ENCODE results near the gene SIPA1L3. TPM values are rescaled to one million over a fixed set of nuclear protein-coding genes. Genes with fewer than 3 reads are reported as not detected.
A peak's percentile ranks its signal among the peaks of the same experiment; 100 is the strongest.

Gene SIPA1L3
- total and polyA plus RNA-seq, 10 of the 15 experiments (the other 5 are each of a cell fraction or from before 2014, with no cell fraction given), result 0.24 to 66.2 (median 19.1) TPM

DNA sequence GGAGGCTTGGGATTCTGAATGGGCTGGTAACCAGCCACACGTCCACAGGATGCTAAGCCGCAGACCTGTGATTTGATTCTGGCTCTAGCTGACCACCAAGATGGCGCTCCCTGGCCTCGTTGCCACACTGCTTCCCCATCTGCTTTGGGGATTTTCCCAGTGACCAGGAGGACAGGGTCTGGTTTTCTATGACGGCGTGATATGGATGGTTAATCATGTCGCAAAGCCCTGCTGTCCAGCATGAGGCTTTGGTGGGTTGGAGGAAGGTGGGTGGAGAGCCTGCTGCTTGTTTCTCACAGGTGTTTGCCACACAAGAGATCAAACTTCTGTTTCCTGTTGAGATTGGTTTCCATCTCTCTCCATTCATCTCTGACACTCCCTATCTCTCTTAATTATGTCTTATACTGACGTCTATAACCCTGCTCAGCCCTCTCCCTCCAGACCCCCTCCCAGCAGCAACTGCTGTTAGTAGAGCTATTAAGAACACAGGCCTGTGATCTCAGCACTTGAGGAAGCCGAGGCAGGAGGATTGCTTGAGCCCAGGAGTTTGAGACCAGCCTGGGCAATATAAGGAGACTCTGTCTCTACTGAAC is 102.7 kb downstream of the SIPA1L3 start (continued):
- TF ChIP-seq, protein P1, sequence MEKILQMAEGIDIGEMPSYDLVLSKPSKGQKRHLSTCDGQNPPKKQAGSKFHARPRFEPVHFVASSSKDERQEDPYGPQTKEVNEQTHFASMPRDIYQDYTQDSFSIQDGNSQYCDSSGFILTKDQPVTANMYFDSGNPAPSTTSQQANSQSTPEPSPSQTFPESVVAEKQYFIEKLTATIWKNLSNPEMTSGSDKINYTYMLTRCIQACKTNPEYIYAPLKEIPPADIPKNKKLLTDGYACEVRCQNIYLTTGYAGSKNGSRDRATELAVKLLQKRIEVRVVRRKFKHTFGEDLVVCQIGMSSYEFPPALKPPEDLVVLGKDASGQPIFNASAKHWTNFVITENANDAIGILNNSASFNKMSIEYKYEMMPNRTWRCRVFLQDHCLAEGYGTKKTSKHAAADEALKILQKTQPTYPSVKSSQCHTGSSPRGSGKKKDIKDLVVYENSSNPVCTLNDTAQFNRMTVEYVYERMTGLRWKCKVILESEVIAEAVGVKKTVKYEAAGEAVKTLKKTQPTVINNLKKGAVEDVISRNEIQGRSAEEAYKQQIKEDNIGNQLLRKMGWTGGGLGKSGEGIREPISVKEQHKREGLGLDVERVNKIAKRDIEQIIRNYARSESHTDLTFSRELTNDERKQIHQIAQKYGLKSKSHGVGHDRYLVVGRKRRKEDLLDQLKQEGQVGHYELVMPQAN (conservative IDR thresholded peaks at IDR 0.05), result no peak
- no peak for TF ChIP-seq HDAC6 (IDR thresholded peaks at IDR 0.05; ENCODE audit: unreplicated experiment)
- TF ChIP-seq ZZZ3 (IDR thresholded peaks at IDR 0.05; ENCODE audit: control insufficient read depth, insufficient read length, low read depth), result no peak
- peak; percentile 58; the same call in 1 of the 2 replicates for TF ChIP-seq DPF2 (IDR thresholded peaks at IDR 0.05)
- TF ChIP-seq, protein P2, sequence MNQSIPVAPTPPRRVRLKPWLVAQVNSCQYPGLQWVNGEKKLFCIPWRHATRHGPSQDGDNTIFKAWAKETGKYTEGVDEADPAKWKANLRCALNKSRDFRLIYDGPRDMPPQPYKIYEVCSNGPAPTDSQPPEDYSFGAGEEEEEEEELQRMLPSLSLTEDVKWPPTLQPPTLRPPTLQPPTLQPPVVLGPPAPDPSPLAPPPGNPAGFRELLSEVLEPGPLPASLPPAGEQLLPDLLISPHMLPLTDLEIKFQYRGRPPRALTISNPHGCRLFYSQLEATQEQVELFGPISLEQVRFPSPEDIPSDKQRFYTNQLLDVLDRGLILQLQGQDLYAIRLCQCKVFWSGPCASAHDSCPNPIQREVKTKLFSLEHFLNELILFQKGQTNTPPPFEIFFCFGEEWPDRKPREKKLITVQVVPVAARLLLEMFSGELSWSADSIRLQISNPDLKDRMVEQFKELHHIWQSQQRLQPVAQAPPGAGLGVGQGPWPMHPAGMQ (IDR thresholded peaks at IDR 0.05; ENCODE audit: borderline replicate concordance), result no peak
- no peak for TF ChIP-seq STAT3 (IDR thresholded peaks at IDR 0.05; ENCODE audit: low read depth, low read length)
- TF ChIP-seq POLR2A (IDR thresholded peaks at IDR 0.05; ENCODE audit: low read depth, low read length), result no peak
- TF ChIP-seq SIX5 (IDR thresholded peaks at IDR 0.05; ENCODE audit: low read depth, low read length, severe bottlenecking), result no peak
- TF ChIP-seq EZH2 (IDR thresholded peaks at IDR 0.05; ENCODE audit: borderline replicate concordance, control insufficient read depth, low read depth, low read length), result no peak
- TF ChIP-seq ZNF274 (IDR thresholded peaks at IDR 0.05; ENCODE audit: insufficient read depth, insufficient read length), result no peak
- TF ChIP-seq, protein P3, sequence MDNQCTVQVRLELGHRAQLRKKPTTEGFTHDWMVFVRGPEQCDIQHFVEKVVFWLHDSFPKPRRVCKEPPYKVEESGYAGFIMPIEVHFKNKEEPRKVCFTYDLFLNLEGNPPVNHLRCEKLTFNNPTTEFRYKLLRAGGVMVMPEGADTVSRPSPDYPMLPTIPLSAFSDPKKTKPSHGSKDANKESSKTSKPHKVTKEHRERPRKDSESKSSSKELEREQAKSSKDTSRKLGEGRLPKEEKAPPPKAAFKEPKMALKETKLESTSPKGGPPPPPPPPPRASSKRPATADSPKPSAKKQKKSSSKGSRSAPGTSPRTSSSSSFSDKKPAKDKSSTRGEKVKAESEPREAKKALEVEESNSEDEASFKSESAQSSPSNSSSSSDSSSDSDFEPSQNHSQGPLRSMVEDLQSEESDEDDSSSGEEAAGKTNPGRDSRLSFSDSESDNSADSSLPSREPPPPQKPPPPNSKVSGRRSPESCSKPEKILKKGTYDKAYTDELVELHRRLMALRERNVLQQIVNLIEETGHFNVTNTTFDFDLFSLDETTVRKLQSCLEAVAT (IDR thresholded peaks at IDR 0.05), result peak; percentile 18; the same call in 1 of the 2 replicates
- TF ChIP-seq FOS (IDR thresholded peaks at IDR 0.05; ENCODE audit: borderline replicate concordance, extremely low read depth, insufficient read length), result no peak
- TF ChIP-seq MTA3 (IDR thresholded peaks at IDR 0.05; ENCODE audit: borderline replicate concordance, low read length), result peak; percentile 39; the same call in 1 of the 2 replicates
- TF ChIP-seq, protein P4, sequence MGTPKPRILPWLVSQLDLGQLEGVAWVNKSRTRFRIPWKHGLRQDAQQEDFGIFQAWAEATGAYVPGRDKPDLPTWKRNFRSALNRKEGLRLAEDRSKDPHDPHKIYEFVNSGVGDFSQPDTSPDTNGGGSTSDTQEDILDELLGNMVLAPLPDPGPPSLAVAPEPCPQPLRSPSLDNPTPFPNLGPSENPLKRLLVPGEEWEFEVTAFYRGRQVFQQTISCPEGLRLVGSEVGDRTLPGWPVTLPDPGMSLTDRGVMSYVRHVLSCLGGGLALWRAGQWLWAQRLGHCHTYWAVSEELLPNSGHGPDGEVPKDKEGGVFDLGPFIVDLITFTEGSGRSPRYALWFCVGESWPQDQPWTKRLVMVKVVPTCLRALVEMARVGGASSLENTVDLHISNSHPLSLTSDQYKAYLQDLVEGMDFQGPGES (IDR thresholded peaks at IDR 0.05), result no peak
- TF ChIP-seq, protein P5, sequence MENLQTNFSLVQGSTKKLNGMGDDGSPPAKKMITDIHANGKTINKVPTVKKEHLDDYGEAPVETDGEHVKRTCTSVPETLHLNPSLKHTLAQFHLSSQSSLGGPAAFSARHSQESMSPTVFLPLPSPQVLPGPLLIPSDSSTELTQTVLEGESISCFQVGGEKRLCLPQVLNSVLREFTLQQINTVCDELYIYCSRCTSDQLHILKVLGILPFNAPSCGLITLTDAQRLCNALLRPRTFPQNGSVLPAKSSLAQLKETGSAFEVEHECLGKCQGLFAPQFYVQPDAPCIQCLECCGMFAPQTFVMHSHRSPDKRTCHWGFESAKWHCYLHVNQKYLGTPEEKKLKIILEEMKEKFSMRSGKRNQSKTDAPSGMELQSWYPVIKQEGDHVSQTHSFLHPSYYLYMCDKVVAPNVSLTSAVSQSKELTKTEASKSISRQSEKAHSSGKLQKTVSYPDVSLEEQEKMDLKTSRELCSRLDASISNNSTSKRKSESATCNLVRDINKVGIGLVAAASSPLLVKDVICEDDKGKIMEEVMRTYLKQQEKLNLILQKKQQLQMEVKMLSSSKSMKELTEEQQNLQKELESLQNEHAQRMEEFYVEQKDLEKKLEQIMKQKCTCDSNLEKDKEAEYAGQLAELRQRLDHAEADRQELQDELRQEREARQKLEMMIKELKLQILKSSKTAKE (IDR thresholded peaks at IDR 0.05; ENCODE audit: low read depth, poor library complexity, severe bottlenecking), result no peak
- peak; percentile 77 to 85 for TF ChIP-seq IKZF2 (IDR thresholded peaks at IDR 0.05)
- TF ChIP-seq, protein P6, sequence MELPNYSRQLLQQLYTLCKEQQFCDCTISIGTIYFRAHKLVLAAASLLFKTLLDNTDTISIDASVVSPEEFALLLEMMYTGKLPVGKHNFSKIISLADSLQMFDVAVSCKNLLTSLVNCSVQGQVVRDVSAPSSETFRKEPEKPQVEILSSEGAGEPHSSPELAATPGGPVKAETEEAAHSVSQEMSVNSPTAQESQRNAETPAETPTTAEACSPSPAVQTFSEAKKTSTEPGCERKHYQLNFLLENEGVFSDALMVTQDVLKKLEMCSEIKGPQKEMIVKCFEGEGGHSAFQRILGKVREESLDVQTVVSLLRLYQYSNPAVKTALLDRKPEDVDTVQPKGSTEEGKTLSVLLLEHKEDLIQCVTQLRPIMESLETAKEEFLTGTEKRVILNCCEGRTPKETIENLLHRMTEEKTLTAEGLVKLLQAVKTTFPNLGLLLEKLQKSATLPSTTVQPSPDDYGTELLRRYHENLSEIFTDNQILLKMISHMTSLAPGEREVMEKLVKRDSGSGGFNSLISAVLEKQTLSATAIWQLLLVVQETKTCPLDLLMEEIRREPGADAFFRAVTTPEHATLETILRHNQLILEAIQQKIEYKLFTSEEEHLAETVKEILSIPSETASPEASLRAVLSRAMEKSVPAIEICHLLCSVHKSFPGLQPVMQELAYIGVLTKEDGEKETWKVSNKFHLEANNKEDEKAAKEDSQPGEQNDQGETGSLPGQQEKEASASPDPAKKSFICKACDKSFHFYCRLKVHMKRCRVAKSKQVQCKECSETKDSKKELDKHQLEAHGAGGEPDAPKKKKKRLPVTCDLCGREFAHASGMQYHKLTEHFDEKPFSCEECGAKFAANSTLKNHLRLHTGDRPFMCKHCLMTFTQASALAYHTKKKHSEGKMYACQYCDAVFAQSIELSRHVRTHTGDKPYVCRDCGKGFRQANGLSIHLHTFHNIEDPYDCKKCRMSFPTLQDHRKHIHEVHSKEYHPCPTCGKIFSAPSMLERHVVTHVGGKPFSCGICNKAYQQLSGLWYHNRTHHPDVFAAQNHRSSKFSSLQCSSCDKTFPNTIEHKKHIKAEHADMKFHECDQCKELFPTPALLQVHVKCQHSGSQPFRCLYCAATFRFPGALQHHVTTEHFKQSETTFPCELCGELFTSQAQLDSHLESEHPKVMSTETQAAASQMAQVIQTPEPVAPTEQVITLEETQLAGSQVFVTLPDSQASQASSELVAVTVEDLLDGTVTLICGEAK (IDR thresholded peaks at IDR 0.05; ENCODE audit: borderline replicate concordance), result no peak
- no peak for TF ChIP-seq BMI1 (IDR thresholded peaks at IDR 0.05; ENCODE audit: borderline replicate concordance)

All from GM12878 (cell line).